Bronchial epithelial cell (primary cell): Measurements from ENCODE around the gene MMP12. TPM values are rescaled to one million over a fixed set of nuclear protein-coding genes. Genes with fewer than 3 reads are reported as not detected.

Experiments
- DNase-seq: peaks from one replicate; pipeline ENCODE4 v3.0.0-alpha.2; 2010; ENCODE audit warnings: low read depth
- FAIRE-seq: peaks from 2 replicates; lab custom pipeline; 2011; peaks lifted over from hg19 to GRCh38; lab: Jason Lieb, UNC
- H3K27me3 ChIP-seq: 2 replicates; pipeline ENCODE4 v1.5.1; 2011; ENCODE audit warnings: low read length; ENCODE audit not compliant: control insufficient read depth, insufficient read depth
- H3K36me3 ChIP-seq: 2 replicates; pipeline ENCODE4 v1.5.1; 2011; ENCODE audit warnings: low read length; ENCODE audit not compliant: control insufficient read depth, insufficient read depth
- H3K4me3 ChIP-seq: 2 replicates; pipeline ENCODE4 v1.5.1; 2011; ENCODE audit warnings: mild to moderate bottlenecking, low read depth, low read length, control low read depth
- total RNA-seq: library from RNA; depleted of rRNA; stranded (reverse); fragments of >200 nt; gene quantifications from 2 replicates; pipeline ENCODE4 v1.2.1, GENCODE V29; 2014
- TF ChIP-seq, protein P1 (sequence below): IDR thresholded peaks from 2 replicates; pipeline ENCODE4 v1.5.1; 2011; ENCODE audit warnings: mild to moderate bottlenecking, moderate library complexity, low read length, control low read depth, inconsistent platforms; ENCODE audit not compliant: insufficient read depth, severe bottlenecking

MMP12 gene
- total RNA-seq, 1 donor from 2014 or later = not detected

DNA sequence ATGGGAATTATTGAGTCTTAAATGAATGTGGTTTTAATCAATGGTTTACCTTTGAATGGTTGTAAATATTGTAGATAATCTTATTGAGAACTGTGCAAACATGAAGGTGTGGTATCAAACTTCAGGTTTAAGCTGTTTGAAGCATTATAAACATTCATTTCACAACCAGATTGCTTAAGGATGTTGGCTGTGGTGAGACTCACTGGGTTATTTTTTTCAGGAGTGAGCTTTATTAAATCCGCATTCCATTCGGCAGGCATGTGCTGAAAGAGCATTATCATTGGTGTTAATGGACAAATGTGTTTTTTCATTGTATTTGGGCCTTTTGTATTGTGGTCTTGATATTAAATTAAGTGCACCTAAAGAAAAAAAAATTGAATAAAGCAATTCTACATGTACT, 41.1 kb downstream of the MMP12 start:
- FAIRE-seq (no peak), DNase-seq (peak; percentile 80)
- Histone ChIP-seq H3K36me3 (no peaks in the 10 kb centered on the region), H3K27me3 (no peaks in the 10 kb centered on the region), H3K4me3 (no peak overlapping the region)
- TF ChIP-seq, protein P1, sequence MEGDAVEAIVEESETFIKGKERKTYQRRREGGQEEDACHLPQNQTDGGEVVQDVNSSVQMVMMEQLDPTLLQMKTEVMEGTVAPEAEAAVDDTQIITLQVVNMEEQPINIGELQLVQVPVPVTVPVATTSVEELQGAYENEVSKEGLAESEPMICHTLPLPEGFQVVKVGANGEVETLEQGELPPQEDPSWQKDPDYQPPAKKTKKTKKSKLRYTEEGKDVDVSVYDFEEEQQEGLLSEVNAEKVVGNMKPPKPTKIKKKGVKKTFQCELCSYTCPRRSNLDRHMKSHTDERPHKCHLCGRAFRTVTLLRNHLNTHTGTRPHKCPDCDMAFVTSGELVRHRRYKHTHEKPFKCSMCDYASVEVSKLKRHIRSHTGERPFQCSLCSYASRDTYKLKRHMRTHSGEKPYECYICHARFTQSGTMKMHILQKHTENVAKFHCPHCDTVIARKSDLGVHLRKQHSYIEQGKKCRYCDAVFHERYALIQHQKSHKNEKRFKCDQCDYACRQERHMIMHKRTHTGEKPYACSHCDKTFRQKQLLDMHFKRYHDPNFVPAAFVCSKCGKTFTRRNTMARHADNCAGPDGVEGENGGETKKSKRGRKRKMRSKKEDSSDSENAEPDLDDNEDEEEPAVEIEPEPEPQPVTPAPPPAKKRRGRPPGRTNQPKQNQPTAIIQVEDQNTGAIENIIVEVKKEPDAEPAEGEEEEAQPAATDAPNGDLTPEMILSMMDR = no peak

DNA sequence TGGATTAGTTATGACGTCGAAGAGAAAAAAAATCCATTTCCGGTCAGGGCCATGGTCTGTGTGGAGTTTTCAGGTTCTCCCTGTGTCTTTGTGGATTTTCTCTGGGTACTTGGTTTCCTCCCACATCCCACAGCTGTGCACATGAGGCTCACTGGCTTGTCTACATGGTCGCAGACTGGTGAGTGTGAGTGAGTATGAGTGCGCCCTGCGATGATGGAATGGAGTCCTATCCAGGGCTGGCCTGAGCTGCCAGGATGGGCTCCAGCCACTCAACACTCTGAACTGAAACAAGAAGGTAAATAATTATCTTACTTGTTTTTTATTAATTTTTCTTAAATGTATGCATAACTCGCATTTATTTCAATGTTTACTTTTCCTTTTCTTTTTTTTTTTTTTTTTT, 42.2 kb downstream of the MMP12 start:
- H3K4me3 ChIP-seq = no peak overlapping the region
- no peaks in the 10 kb centered on the region for H3K36me3 ChIP-seq
- DNase-seq = no peak
- H3K27me3 ChIP-seq = no peaks in the 10 kb centered on the region
- TF ChIP-seq, protein P1 = no peak
- peak; percentile 32 for FAIRE-seq

DNA sequence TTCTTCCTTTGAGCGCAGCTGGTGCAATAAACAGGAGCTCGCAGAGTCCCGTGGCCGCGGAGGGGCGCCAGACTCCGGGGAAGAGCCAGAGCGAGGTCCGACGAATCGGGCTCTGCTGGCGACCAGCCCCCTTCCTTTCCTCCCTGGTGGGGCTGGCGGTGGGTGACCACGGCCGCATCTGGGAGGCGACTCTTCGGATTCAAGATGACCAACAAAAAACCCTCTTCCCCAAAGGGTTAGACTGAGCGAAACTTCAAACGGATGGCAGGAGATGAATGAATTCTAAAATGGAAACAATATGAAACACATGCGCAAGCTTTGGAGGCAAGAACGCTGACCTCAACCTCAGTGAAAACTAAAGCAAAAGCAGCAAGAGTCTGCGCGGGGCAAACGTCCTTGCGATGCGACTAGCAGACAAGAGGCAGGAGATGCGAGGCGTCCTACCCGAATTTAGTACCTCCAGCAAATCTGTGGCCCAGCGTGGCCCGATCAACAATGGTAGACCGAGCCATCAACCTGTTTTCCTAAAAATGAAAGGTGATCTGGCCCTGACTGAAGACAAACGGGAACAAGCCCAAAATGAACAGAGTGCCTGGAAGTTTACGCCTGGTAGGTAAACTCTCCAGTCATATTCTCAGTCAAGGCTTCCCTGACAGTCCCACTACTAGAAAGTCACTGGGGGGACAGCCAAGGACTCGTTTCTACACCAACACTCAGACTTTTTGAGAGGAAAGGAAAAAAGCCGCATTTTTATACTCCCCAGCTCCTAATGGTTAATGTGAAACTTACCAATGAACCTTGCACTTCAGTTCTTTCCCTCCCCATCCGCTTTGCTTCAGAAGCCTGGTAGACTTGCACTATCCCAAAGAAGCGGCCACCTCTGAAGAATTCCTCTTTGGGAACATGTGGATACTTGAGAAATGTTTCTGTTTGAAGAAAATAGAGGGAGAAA, 43.0 kb downstream of the MMP12 start:
- Histone ChIP-seq H3K27me3 (no peaks in the 10 kb centered on the region), H3K36me3 (no peaks in the 10 kb centered on the region), H3K4me3 (peak overlapping the region; percentile 6)
- DNase-seq (no peak), FAIRE-seq (no peak)
- TF ChIP-seq, protein P1 = peak; percentile 42

DNA sequence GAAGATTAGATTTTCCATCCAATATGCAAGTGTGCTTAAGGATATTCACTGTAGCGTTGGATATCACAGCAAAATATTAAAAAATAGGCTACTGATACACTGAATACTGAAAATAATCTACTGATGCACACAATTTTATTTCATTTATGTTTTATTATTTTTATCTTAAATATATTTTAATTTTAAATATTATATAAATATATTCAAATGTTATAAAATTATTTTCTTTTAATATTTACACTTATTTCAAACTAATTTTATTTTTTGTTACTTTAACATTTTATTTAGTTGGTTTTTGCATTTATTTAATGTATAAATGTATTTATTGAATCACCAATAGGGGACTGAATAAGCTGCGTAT, 43.7 kb downstream of the MMP12 start:
- no peak overlapping the region for H3K4me3 ChIP-seq
- no peaks in the 10 kb centered on the region for H3K36me3 ChIP-seq
- TF ChIP-seq, protein P1 = no peak
- H3K27me3 ChIP-seq = no peaks in the 10 kb centered on the region
- FAIRE-seq (no peak), DNase-seq (no peak)

DNA sequence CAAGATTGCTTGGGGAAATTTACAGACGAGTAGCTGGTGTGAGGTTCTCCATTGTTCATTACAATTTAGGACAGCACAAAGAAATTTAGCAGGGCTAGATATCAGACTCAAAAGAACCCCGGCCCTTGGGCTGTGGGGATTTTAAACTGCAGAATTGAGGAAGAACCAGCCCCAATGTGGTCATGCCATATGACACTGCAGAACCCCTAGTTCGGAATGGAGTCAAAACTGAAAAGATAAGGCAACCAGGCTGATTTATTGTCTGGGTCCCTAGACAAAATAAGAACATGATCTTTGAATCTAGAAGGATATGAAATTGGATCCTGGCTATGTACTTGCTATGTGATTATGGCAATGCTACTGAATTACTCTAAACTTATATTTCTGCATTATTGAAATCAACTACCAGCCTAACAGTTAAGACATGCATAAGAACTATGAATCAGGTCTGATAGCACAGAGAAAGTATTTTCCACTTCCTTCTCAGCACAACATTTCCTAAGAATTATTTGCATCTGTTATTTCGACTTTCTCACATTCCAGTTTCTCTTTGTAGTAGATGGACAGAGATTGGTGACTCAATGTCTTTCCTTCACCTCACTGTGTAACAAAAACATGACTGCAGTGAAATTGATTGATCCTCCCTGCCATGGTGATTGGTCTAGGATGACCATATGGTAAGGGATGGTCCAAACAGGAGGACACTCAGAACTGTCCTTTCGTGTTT, 44.6 kb downstream of the MMP12 start:
- DNase-seq = peak; percentile 93
- Histone ChIP-seq H3K4me3 (no peak overlapping the region), H3K27me3 (no peaks in the 10 kb centered on the region), H3K36me3 (no peaks in the 10 kb centered on the region)
- TF ChIP-seq, protein P1 = no peak
- peak; percentile 87 for FAIRE-seq
